Measurements from ENCODE around the gene CENPX. TPM values are rescaled to one million over a fixed set of nuclear protein-coding genes. Genes with fewer than 3 reads are reported as not detected.
A peak's percentile ranks its signal among the peaks of the same experiment; 100 is the strongest.

Gene CENPX
- total and polyA plus RNA-seq, 2 of the 13 experiments (the other 11 are each of a cell fraction or from before 2014, with no cell fraction given): 92.7 to 170 TPM

DNA sequence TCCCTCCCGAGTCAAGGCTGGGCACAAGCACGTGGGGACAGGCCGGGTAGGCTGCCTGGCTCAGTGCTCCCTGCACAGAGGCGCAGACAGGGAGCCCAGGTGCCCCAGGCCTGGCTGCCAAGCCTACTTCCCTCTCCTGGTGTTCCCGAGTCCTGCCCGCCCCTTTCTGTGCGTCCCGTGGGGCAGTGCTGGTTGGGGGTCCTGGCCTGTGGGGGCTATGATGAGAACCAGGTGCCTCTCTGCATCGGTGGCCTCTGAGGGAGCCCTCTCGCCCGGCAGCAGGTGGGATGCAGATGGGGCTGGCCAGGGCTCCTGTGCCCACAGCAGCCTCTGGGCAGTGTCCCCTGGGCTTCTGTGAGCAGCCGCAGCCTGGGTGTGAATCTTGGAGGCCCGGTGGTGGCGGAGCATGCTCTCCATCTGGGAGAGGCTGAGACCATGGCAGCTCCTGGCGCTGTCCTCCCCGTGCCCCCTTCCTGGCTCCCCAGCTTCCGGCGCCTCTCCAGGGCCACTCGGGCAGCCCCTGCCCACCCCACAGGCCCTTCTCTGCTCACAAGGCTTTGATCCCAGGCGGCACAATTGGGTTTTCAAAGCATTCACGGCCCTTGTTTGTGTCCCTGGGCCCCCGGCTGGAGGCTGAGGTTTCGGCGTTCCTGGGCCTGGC lies 7.2 kb downstream of the CENPX start (continued):
- TF ChIP-seq, protein P1, sequence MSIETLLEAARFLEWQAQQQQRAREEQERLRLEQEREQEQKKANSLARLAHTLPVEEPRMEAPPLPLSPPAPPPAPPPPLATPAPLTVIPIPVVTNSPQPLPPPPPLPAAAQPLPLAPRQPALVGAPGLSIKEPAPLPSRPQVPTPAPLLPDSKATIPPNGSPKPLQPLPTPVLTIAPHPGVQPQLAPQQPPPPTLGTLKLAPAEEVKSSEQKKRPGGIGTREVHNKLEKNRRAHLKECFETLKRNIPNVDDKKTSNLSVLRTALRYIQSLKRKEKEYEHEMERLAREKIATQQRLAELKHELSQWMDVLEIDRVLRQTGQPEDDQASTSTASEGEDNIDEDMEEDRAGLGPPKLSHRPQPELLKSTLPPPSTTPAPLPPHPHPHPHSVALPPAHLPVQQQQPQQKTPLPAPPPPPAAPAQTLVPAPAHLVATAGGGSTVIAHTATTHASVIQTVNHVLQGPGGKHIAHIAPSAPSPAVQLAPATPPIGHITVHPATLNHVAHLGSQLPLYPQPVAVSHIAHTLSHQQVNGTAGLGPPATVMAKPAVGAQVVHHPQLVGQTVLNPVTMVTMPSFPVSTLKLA (IDR thresholded peaks at IDR 0.05): no peak
- no peak for TF ChIP-seq USF2 (IDR thresholded peaks at IDR 0.05; ENCODE audit: low read depth, low read length)
- TF ChIP-seq USF2 (CRISPR knock-in tag; IDR thresholded peaks at IDR 0.05; ENCODE audit: borderline replicate concordance): no peak
- no peak for TF ChIP-seq ZNF589 (CRISPR knock-in tag; conservative IDR thresholded peaks at IDR 0.05)
- no peak for TF ChIP-seq RAD21 (CRISPR knock-in tag; IDR thresholded peaks at IDR 0.05)
- TF ChIP-seq NFIB (CRISPR knock-in tag; IDR thresholded peaks at IDR 0.05; ENCODE audit: borderline replicate concordance): no peak
- TF ChIP-seq, protein P2, sequence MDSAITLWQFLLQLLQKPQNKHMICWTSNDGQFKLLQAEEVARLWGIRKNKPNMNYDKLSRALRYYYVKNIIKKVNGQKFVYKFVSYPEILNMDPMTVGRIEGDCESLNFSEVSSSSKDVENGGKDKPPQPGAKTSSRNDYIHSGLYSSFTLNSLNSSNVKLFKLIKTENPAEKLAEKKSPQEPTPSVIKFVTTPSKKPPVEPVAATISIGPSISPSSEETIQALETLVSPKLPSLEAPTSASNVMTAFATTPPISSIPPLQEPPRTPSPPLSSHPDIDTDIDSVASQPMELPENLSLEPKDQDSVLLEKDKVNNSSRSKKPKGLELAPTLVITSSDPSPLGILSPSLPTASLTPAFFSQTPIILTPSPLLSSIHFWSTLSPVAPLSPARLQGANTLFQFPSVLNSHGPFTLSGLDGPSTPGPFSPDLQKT (CRISPR knock-in tag; IDR thresholded peaks at IDR 0.05; ENCODE audit: borderline replicate concordance): no peak
- no peak for TF ChIP-seq ZNF616 (CRISPR knock-in tag; IDR thresholded peaks at IDR 0.05; ENCODE audit: low read depth)
- TF ChIP-seq TGIF2 (CRISPR knock-in tag; IDR thresholded peaks at IDR 0.05): no peak
- TF ChIP-seq ATAD3A (CRISPR knock-in tag; IDR thresholded peaks at IDR 0.05): no peak
- no peak for TF ChIP-seq FOXC1 (CRISPR knock-in tag; IDR thresholded peaks at IDR 0.05; ENCODE audit: borderline replicate concordance)
- no peak for TF ChIP-seq NFKB2 (CRISPR knock-in tag; IDR thresholded peaks at IDR 0.05; ENCODE audit: borderline replicate concordance)
- TF ChIP-seq ZBTB8A (CRISPR knock-in tag; IDR thresholded peaks at IDR 0.05; ENCODE audit: borderline replicate concordance, low read depth): no peak
- TF ChIP-seq ZNF362 (CRISPR knock-in tag; IDR thresholded peaks at IDR 0.05; ENCODE audit: borderline replicate concordance): no peak
- no peak for TF ChIP-seq KDM6A (CRISPR knock-in tag; IDR thresholded peaks at IDR 0.05; ENCODE audit: low read depth)
- TF ChIP-seq ZNF709 (CRISPR knock-in tag; IDR thresholded peaks at IDR 0.05): no peak
- TF ChIP-seq NPAS2 (CRISPR knock-in tag; IDR thresholded peaks at IDR 0.05; ENCODE audit: borderline replicate concordance): no peak
- TF ChIP-seq RAD51 (IDR thresholded peaks at IDR 0.05; ENCODE audit: borderline replicate concordance): no peak
- TF ChIP-seq EHMT2 (IDR thresholded peaks at IDR 0.05; ENCODE audit: borderline replicate concordance, low read depth, low read length): no peak
- peak; percentile 41; the same call in 1 of the 2 replicates for TF ChIP-seq NFIC (IDR thresholded peaks at IDR 0.05; ENCODE audit: low read length)
- no peak for TF ChIP-seq GLI4 (CRISPR knock-in tag; IDR thresholded peaks at IDR 0.05; ENCODE audit: borderline replicate concordance)
- TF ChIP-seq NCOA1 (CRISPR knock-in tag; IDR thresholded peaks at IDR 0.05): no peak
- TF ChIP-seq ZNF549 (CRISPR knock-in tag; IDR thresholded peaks at IDR 0.05): no peak
- no peak for TF ChIP-seq RBM39 (IDR thresholded peaks at IDR 0.05; ENCODE audit: low read depth, low read length, poor library complexity, severe bottlenecking)
- TF ChIP-seq FOXA1 (IDR thresholded peaks at IDR 0.05): no peak
- 0 out of 2 replicates have a peak, but pooled peaks have one; percentile 31 for TF ChIP-seq FOXA1 (CRISPR knock-in tag; IDR thresholded peaks at IDR 0.05)
- TF ChIP-seq ZNF766 (CRISPR knock-in tag; IDR thresholded peaks at IDR 0.05; ENCODE audit: borderline replicate concordance): no peak

Measured in HepG2 (cell line).